Stimulated activated CD8-positive, alpha-beta memory T cell treated with anti-CD3 and anti-CD28 coated beads, Interleukin-2, amount 100 ng/mL, for 48 hours (primary cell): ENCODE results near the gene NFATC1.

ENCODE experiments used
- DNase-seq, 2 donors: peaks; one replicate each; pipeline ENCODE4 v3.0.0-alpha.2; 2020; ENCODE audit warnings: low read depth in 2 of 2

The NFATC1 gene

DNA sequence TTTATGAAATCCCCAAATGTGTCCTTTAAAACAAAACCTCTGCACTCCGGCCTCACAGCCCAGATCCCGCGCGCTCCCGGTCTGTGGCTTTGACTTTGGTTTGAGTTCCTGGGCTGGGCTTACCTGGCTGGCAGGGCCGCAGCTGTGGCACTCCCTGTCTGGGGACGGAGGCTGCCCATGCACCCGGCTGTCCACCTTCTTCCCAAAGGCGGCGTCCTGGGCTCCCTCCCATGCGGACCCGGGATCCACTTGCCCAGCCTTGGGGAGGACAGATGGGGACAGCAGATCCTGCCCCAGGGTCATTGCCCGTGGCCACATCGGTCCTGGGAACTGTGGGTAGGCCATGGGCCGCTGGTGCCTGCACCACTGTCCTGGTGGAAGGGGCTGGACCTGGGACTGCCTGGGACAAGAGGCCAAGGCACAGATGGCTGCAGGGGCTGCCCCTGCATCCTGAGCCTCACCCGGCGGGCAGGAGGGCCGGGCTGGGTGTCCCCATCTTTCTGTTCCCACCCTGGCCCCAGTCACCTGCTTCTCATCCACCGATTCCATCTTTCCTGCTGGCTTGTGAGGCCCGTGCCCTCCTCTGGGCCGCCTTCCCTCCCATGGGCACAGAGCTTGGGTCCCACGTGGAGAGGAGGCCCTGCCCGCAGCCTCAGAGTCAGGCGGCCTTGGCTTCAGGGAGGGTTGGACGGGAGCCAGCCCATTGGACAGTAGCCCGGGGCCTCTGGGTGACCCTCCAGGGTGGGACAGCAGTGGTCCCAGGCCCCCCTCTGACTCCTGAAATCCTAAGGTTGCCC lies 27.7 kb downstream of the NFATC1 start:
- DNase-seq = no peak

DNA sequence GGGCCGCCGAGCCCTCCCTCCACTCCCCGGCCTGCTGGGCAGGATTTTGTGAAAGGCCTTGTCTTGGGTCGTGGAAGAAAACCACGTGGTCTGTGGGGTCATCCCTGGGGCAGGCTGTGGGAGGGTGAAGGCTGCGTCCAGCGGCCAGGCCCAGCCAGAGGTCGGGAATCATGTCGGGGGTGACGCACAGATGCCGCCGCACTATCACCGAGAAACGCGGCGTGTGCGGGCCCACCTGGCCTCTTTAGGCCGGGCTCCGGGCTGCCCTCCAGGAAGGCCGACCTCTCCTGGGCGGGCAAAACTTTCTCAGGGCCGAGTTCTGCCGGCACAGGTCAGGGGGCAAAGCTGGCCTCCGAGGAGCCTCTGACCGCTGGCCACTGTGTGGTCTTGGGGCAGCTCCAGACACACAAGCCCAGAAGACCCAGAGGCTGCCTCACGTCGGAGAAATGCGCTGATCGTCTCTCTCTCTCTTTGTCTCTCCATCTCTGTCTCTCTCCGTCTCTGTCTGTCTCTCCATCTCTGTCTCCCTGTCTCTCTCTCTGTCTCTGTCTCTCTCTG lies 28.4 kb downstream of the NFATC1 start:
- DNase-seq = no peak

DNA sequence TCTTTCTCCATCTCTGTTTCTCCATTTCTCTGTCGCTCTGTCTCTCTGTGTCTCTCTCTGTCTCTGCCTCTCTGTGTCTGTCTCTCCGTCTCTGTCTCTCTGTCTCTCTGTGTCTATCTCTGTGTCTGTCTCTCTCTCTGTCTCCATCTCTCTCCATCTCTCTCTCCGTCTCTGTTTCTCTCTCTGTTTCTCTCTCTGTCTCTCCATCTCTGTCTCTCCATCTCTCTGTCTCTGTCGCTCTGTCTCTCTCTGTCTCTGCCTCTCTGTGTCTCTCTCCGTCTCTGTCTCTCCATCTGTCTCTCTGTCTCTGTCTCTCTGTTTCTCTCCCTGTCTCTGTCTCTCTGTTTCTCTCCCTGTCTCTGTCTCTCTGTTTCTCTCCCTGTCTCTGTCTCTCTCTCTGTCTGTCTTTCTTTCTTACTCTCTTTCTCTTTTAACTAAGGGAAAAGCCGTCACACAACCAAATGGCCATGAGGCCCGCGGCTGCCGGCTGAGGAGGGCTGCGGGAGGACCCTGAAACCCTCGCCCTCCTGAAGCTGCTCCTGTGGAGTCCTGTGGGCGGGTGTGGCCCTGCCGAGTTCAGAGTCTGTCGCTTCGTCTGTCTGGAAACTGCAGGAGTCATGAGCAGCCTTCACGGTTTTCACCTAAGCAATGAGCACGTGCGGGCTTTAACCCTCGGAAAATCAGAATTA lies 29.3 kb downstream of the NFATC1 start:
- no peak for DNase-seq

DNA sequence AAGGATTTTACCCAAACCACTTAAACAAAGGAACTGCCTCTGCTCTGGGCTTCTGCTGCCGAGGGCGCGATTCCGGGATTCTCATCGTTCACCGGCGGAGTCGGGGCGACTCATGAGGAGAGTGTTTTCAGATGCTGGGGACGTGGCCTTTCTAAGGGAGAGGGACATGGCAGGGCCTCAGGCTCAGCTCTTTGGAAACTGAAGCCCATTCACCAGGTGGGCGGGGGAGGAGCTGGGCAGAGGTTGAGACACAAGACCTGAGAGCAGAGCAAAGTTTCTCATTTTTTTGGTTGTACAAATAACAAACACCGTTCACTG lies 29.8 kb downstream of the NFATC1 start:
- DNase-seq = no peak

DNA sequence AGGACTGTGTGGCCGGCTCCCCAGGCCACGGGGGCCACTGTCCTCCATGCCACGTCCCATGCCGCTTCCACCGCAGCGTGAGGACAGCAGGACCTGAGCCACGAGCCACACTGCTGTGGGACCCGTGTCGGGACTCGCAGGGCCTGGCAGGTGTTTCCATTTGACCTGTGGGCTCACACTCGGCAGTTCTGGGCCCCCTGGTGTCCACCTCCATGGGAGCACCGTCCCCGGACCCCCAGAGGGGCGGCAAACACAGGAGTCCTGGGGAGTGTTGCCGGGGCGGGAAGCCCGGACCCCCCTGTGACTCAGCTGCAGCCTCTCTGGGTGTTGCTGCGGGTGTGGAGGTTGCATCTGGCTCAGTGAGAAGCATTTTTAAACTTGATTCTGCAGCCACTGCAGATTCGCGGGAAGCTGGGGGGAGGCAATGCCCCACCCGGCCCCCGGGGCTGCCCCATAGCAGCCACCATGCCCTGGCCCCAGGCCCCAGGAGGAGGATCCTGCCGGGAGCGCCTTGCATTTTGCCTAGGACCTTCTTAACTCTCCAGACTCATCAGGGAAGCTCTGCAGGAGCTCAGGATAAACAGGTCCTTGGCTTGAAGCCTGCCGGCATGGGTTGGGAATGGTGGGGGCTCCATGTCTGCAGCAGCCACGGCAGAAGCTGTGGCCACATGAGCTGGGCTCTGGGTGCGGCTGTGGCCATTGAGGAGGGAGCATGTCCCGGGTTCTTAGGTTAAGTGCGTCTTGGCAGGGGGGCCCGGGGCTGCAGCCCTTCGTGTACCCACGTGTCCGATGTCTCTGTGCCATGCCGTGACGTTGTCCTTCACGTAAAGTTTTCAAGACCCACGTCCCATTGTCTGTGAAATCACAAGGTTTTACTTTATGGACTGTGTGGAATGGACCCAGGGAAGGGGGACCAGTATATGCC lies 30.9 kb downstream of the NFATC1 start:
- no peak for DNase-seq

DNA sequence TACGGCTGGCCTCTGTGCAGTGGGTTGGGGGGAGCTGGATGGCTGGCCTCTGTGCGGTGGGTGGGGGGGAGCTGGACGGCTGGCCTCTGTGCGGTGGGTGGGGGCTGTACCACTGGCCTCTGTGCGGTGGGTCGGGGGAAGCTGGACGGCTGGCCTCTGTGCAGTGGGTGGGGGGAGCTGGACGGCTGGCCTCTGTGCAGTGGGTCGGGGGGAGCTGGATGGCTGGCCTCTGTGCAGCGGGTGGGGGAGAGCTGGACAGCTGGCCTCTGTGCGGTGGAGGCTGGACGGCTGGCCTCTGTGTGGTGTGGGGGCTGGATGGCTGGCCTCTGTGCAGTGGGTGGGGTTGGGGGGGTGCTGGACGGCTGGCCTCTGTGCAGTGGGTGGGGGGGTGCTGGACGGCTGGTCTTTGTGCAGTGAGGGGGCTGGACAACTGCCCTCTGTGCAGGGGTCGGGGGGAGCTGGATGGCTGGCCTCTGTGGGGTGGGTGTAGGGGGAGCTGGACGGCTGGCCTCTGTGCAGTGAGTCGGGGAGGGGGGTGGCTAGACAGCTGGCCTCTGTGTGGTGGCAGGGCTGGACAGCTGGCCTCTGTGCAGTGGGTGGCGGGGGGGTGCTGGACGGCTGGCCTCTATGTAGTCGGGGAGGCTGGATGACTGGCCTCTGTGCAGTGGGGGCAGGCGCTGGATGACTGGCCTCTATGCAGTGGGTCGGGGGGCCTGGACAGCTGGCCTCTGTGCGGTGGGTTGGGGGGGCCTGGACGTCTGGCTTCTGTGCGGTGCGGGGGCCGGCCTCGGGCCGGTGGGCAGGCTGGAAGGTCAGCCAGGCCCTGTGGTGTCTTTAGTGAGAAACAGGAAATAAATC lies 31.9 kb downstream of the NFATC1 start:
- DNase-seq = no peak

DNA sequence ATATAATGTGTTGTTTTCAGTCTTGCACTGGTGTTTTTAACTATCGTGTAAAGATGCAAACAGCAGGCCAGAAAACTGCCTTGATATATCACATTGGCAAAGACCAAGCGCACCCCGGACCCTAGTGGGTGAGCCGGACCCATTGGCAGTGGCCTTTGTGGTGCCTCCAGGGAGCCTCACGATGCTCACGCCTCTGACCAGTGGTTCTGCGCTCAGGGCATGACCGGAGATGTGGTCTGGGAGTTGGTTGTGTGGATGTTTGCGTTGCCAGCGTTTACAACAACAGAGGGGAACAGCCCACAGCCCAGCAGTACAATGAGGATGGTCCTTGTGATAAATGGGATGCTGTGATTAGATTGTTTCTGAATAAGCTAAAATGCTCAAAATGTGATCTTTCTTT lies 32.6 kb downstream of the NFATC1 start:
- DNase-seq = no peak

DNA sequence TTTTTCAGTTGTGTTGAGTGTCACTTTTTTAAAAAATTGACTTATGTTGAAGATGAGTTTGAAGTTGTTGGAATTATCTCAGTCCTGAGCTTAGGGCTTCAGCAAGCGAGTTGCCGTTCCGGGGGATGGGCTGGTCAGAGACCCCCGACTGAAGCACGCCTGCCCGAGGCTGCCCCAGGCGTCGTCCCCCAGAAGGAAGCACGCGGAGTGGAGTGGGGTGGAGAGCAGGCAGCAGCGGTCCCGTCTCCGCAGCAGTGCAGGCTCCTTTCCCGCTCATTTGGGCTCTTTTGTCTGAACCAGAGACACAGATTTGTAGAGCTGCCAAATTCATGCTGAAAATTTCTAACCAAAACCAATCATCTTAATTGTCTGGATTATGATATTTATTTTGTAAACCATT lies 33.7 kb downstream of the NFATC1 start:
- no peak for DNase-seq

DNA sequence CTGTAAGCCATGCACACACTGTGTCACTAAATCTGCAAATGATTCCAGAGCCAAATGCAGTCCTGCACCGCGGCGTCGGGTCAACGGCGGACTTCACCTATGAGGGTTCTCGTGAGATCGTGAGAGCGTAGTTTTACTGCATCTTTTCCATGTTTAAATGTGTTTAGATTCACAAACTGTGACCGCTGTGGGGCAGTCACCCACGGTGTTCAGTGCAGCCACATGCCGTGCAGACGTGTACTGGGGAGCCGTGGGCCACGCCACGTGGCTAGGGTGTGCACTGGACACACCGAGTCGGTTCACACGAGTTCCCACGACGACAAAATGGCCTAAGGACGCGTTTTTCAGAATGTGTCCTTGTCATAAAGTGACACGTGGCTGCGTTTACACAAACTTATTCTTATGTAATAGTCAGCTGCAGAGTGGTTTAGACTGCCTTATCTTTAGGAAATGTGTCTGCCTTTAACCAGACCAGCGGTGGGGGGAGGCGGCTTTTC lies 34.1 kb downstream of the NFATC1 start:
- DNase-seq = no peak

DNA sequence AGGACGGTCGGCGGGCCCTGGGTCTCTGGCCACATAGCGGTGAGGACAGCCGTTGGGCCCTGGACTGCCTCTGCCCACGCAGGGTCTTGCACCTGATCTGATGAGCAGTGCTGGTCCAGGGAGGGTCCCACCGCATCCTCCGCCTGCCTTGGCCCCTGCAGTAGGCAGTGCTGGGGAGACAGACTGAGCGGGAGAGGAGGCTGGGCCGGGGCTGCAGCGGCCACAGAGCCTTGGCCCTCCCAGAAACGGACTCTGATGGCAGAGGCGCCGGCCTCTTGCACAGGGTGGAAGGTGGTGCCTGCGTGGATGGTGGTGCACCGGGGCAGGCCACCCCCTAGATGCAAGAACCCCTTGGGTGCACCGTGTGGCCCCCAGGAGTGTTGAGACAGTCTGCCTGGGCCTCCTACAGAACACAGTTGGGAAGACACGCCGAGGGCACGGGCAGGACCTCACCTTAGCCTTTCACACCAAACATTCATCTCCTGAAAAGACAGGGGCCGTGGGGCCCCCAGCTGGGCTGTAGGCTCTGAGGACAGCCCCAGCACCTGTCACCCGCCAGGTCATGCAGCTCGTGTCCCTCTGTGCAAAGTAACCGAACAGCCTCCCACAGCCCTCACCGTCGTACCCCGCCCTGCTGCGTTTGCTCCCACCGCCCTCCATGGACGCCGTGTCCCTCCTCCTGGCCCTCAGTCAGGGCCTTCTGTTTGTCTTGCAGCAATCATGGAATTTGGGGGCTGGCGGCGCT lies 36.8 kb downstream of the NFATC1 start:
- DNase-seq = no peak

DNA sequence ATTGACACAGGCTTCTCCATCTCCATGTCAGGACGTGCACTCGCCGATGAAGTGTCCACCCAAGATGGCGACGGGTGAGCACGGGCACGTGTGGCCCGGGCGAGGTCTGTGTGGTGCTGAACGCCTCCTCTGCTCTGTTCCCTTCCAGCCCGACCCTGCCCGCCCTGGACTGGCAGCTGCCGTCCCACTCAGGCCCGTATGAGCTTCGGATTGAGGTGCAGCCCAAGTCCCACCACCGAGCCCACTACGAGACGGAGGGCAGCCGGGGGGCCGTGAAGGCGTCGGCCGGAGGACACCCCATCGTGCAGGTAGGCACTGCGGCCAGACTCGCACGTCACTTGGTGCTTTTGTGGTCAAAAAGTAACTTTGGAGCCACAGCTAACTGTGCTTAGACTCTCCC lies 37.7 kb downstream of the NFATC1 start:
- no peak for DNase-seq

DNA sequence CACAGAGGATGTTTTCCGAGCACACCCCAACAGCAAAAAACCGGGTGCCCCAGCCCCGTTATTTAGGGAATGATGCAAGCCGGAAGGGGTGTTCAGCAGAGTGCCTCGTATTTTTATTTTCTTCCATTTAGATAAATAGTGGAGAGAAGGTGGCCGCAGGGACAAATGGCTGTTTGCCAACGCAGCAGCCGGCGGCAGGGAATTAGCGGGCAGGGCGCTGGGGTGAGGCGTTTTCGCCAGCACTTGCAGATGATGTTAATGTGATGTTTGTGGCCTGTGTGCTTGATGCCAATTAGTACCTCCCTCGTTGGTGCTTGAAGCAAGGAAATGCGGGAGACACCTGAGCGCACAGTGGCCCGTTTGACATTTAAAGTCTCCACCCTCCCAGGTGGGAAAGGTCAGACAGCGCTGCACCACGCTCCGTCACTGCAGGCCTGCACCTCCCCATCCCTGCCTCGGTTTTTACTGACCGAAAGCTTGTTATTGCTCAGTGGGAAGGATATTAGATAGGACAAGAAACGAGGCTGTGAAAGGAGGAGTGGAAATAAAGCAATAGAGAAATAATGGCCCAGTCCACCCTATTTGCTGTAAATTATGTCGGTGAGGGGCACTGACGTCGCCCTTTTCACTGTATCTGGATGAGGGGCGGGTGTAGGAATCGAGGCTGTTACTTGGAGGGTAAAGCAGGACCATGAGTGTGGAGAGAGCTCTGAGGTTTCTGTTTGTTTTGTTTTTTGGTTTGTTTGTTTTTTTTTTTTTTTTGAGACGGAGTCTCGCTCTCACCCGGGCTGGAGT lies 39.1 kb downstream of the NFATC1 start:
- DNase-seq = no peak

DNA sequence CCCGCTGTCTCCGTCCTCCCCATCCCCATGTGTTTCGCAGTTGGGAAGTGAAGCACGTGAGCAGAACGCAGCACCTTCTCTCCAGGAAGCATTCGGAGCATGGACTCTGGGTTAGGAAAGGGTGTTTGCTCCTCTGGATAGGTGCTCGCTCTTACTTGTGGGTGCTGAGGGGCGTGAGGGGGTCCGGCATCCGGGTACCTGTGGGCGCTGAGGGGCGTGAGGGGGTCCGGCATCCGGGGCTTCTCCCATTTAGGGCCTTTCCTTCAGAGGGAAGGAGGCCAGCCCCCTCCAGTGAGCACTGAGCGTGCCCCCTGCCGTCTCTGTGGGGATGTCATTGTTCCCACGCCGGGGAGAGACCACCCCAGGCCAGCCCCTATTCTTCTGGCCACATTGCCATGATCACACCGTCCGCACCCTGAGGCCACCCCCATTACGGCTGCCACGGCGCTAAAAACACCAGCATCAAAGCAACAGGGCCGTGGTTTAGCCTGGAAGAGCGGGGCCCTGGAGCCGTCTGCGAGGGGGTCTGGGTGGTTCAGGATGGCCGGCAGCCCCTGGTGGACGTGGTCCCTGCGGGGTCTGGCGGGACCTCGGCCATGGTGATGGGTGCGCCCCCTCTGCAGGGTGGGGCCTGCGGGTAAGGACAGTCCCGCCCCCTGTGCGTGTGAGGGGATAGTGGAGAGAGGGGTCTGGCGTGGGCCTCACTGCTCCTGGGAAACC lies 41.0 kb downstream of the NFATC1 start:
- DNase-seq = no peak

DNA sequence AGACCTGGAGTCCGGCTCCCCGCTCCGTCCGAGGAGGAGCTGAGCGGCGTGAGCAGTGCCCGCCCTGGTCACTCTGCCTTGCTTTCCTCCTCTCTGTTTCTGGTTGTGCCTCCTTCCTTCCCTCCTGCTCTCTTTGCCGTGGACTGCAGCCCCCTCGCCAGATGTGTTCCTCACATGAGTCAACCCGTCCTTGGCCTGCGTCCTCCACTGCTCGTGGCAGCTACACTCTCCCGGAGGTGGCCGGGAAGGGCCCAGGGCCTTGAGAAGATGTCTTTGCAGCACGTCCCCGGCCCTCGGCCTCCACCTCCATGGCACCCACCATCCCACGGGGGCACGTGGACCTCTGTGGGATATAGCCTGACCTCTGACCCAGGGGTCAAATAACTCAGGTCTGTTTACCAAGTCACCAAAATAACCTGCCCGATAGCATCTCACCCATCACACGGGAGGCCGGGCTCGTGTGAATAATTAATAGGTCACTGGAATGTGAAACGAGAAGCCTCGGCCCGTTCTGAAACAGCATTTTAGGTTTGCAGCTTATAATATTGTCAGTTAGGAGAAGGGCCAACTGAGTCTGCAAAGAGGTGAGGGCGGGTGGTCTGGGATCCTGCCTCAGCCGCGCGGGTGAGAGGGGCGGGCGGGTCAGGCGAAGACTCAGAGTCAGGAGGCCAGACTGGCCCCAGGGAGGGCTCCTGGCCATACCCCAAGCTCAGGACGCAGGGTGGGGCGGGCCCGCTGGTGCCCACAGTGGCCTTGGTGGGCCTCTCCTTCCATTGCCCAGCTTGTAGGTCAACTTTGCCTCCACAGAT lies 42.6 kb downstream of the NFATC1 start:
- no peak for DNase-seq

DNA sequence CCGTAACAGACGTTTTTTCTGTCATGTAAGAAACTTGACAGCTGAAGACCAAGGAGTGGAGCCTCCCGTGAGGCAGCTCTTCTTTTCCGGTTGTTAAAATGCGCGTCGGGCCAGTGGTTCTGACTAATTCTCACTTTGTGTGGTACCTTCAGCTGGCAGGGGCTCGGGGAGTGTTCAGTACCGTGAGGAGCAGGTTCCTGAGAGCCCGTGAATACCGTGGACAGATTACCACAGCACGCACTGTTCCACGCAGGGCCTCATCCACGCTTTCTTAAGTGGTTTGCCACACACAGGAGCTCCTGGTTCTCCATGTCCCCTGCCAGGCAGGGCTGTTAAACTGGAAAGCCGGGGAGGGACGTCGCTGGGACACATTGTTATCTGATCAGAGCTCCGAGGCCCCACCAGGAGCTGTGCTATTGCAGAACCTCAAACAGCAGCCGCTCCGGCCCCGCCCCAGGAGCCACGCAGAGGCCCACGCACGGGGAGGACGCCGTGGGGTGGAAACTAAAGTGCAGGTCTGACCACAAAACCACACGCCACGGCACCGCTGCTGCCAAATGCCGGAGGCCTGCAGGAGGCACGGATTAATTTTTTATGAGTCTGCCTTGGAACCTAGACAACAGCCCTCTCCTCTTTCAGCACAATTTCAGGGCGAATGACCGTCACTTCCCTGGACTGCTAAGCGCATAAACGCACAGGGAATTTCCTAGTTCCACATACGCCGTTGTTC lies 43.3 kb downstream of the NFATC1 start:
- no peak for DNase-seq

DNA sequence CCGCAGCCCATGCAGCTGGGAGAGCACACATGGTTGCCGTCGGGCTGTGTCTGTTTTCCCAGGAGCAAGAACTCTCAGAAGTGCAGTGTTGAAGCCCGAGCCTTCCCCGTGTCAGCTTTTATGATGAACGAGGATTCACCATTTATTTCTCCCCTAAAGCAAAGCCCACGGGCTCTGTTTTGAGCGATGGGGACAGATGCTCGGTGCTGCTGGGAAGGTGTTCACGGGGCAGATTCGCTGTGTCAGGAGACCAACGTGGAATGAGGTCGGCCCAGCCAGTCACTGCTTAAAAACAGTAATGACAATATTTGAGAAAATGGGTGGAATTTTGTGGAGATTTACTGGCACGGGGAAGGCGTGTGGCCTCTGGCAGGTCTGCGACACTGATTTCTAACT lies 43.9 kb downstream of the NFATC1 start:
- DNase-seq = no peak
